SK-N-SH (cell line): Measurements from ENCODE around the gene TAS1R1. TPM values are rescaled to one million over a fixed set of nuclear protein-coding genes. Genes with fewer than 3 reads are reported as not detected.

Experiments
- CTCF ChIA-PET: fragments of 300-600, 350-600 bp; formaldehyde crosslinking; extraction: SDS; loops from one replicate; lab custom pipeline; 2021; lab: Yijun Ruan, JAX
- POLR2A ChIA-PET: fragments of 350-600 bp; sonication (Branson Sonifier 250); formaldehyde crosslinking; extraction: SDS; loops from one replicate; lab custom pipeline; 2020; ENCODE audit warnings: antibody characterized with exemption, inconsistent platforms; lab: Yijun Ruan, JAX
- DNase-seq: peaks from one replicate; pipeline ENCODE4 v3.0.0; 2012
- H2AFZ ChIP-seq: fragments of 200-600 bp; sonication (generic); 2 replicates; pipeline ENCODE4 v1.8.1; 2016; ENCODE audit warnings: antibody characterized with exemption, mild to moderate bottlenecking, low read depth
- H3F3A ChIP-seq: fragments of 200-600 bp; sonication (generic); replicated peaks from 2 replicates; pipeline ENCODE3; 2016; ENCODE audit warnings: antibody characterized with exemption, mild to moderate bottlenecking; ENCODE audit not compliant: insufficient read depth
- H3K27ac ChIP-seq, 2 experiments: fragments of 200-500 bp in 1 of 2; fragments of 200-600 bp in 1 of 2; sonication (Bioruptor generic) in 1 of 2; sonication (generic), shearing (Covaris generic) in 1 of 2; 2 replicates each; pipeline versions ENCODE4 v1.5.1 to v1.6.1; 2014 to 2016; ENCODE audit warnings: low read depth in 2 of 2, inconsistent platforms in 1 of 2, low read length in 1 of 2, mild to moderate bottlenecking in 1 of 2, mixed read lengths in 1 of 2
- H3K27me3 ChIP-seq: fragments of 200-600 bp; sonication (generic), shearing (Covaris generic); 2 replicates; pipeline ENCODE4 v1.6.1; 2016; ENCODE audit warnings: mixed run types; ENCODE audit not compliant: insufficient read depth
- H3K36me3 ChIP-seq, 2 experiments: fragments of 200-500 bp in 1 of 2; fragments of 200-600 bp in 1 of 2; sonication (Bioruptor generic) in 1 of 2; sonication (generic) in 1 of 2; replicated peaks in 1 of 2; 2 replicates each; pipeline versions ENCODE3 to v1.5.1; 2014 to 2016; ENCODE audit warnings: low read length in 1 of 2, mild to moderate bottlenecking in 1 of 2; ENCODE audit not compliant: insufficient read depth in 2 of 2, control insufficient read depth in 1 of 2
- H3K4me1 ChIP-seq, 2 experiments: fragments of 200-500 bp in 1 of 2; fragments of 200-600 bp in 1 of 2; sonication (Bioruptor generic) in 1 of 2; sonication (generic), shearing (Covaris generic) in 1 of 2; 2 replicates each; pipeline versions ENCODE4 v1.5.1 to v1.6.1; 2014 to 2016; ENCODE audit warnings: low read depth in 1 of 2, low read length in 1 of 2, mixed run types in 1 of 2; ENCODE audit not compliant: insufficient read depth in 2 of 2, control insufficient read depth in 1 of 2
- H3K4me2 ChIP-seq: fragments of 200-600 bp; sonication (generic), shearing (Covaris generic); 2 replicates; pipeline ENCODE4 v1.6.1; 2017; ENCODE audit warnings: mixed run types
- H3K4me3 ChIP-seq, 2 experiments: fragments of 200-500 bp in 1 of 2; fragments of 200-600 bp in 1 of 2; sonication (Bioruptor generic) in 1 of 2; sonication (generic), shearing (Covaris generic) in 1 of 2; 2 replicates each; pipeline versions ENCODE4 v1.5.1 to v1.8.1; 2014 to 2016; ENCODE audit warnings: low read depth in 2 of 2, inconsistent platforms in 1 of 2, low read length in 1 of 2, mild to moderate bottlenecking in 1 of 2, mixed read lengths in 1 of 2, moderate library complexity in 1 of 2
- H3K79me2 ChIP-seq: fragments of 200-600 bp; sonication (generic); 2 replicates; pipeline ENCODE4 v1.8.1; 2017; ENCODE audit warnings: mild to moderate bottlenecking; ENCODE audit not compliant: insufficient read depth
- H3K9ac ChIP-seq: fragments of 200-600 bp; sonication (generic); 2 replicates; pipeline ENCODE4 v1.6.1; 2017; ENCODE audit warnings: mixed run types
- H3K9me2 ChIP-seq: fragments of 200-600 bp; sonication (generic); 2 replicates; pipeline ENCODE4 v1.6.1; 2017; ENCODE audit warnings: mixed run types
- H3K9me3 ChIP-seq: fragments of 200-600 bp; sonication (generic); 2 replicates; pipeline ENCODE4 v1.6.1; 2017; ENCODE audit warnings: mixed run types, mild to moderate bottlenecking, moderate library complexity
- H4K20me1 ChIP-seq: fragments of 200-600 bp; sonication (generic); 2 replicates; pipeline ENCODE4 v1.6.1; 2017; ENCODE audit warnings: mild to moderate bottlenecking, mixed run types; ENCODE audit not compliant: insufficient read depth
- CHD2 ChIP-seq: fragments of 150-350 bp; IDR thresholded peaks from 2 replicates; pipeline ENCODE4 v1.6.1; 2018; ENCODE audit warnings: low read length; ENCODE audit not compliant: partially characterized antibody
- ELF1 ChIP-seq: IDR thresholded peaks from 2 replicates; pipeline ENCODE4 v1.4.0; 2012
- FOSL2 ChIP-seq: IDR thresholded peaks from 2 replicates; pipeline ENCODE4 v1.4.0; 2012; ENCODE audit warnings: low read depth, mild to moderate bottlenecking, moderate library complexity, borderline replicate concordance
- FOXJ3 ChIP-seq: sonication (generic); formaldehyde crosslinking; IDR thresholded peaks from 2 replicates; pipeline ENCODE4 v1.5.1; 2020; ENCODE audit warnings: mild to moderate bottlenecking, missing genetic modification reagents
- GABPA ChIP-seq: IDR thresholded peaks from 2 replicates; pipeline ENCODE4 v1.4.0; 2012; ENCODE audit warnings: low read depth, mild to moderate bottlenecking
- JUND ChIP-seq: IDR thresholded peaks from 2 replicates; pipeline ENCODE4 v1.4.0; 2012
- MEF2A ChIP-seq: IDR thresholded peaks from 2 replicates; pipeline ENCODE4 v1.4.0; 2012; ENCODE audit warnings: low read depth, borderline replicate concordance
- MXI1 ChIP-seq: IDR thresholded peaks from 2 replicates; pipeline ENCODE4 v1.6.1; 2012; ENCODE audit warnings: mild to moderate bottlenecking, low read depth, low read length, improper control_type of control experiment
- NRF1 ChIP-seq: IDR thresholded peaks from 2 replicates; pipeline ENCODE4 v1.6.1; 2012; ENCODE audit warnings: low read depth, mild to moderate bottlenecking, low read length
- RAD21 ChIP-seq: IDR thresholded peaks from 2 replicates; pipeline ENCODE4 v1.6.1; 2012; ENCODE audit warnings: mild to moderate bottlenecking, low read length
- RCOR1 ChIP-seq: fragments of 150-350 bp; IDR thresholded peaks from 2 replicates; pipeline ENCODE4 v1.6.1; 2017; ENCODE audit warnings: antibody characterized with exemption, low read length
- SIN3A ChIP-seq: IDR thresholded peaks from 2 replicates; pipeline ENCODE4 v1.6.1; 2012; ENCODE audit warnings: low read depth, mild to moderate bottlenecking, low read length, moderate library complexity, borderline replicate concordance
- SMC3 ChIP-seq: IDR thresholded peaks from 2 replicates; pipeline ENCODE4 v1.6.1; 2012; ENCODE audit warnings: low read depth, low read length, improper control_type of control experiment
- TAF1 ChIP-seq: IDR thresholded peaks from 2 replicates; pipeline ENCODE4 v1.6.1; 2012; ENCODE audit warnings: low read depth, mild to moderate bottlenecking, low read length, moderate library complexity, borderline replicate concordance
- TEAD4 ChIP-seq: IDR thresholded peaks from 2 replicates; pipeline ENCODE4 v1.4.0; 2012; ENCODE audit warnings: mild to moderate bottlenecking, borderline replicate concordance; ENCODE audit not compliant: insufficient read depth
- whole genome bisulfite sequencing: methylation state at CpG from one replicate; pipeline ENCODE4 v1.1.6; 2017; ENCODE audit warnings: low lambda C conversion rate; 5-methylcytosine and 5-hydroxymethylcytosine counted together
- polyA plus RNA-seq, 3 experiments: library from polyadenylated mRNA; depleted of rRNA; stranded (reverse); fragments of >200 nt; gene quantifications; 2 replicates each; pipeline ENCODE4 v1.2.3, GENCODE V29; 2012
- TF ChIP-seq, protein P1 (sequence below): IDR thresholded peaks from 2 replicates; pipeline ENCODE4; 2012
- TF ChIP-seq, protein P2 (sequence below): IDR thresholded peaks from 2 replicates; pipeline ENCODE4 v1.4.0; 2012; ENCODE audit warnings: low read depth
- TF ChIP-seq, protein P3 (sequence below): fragments of 150-350 bp; IDR thresholded peaks from 2 replicates; pipeline ENCODE4 v1.6.1; 2016; ENCODE audit warnings: mild to moderate bottlenecking, low read depth, low read length
- TF ChIP-seq, protein P4 (sequence below): IDR thresholded peaks from 2 replicates; pipeline ENCODE4 v1.4.0; 2012; ENCODE audit warnings: low read depth, borderline replicate concordance

Gene TAS1R1
- polyA plus RNA-seq, 1 of the 3 experiments (the other 2 are of a cell fraction) = not detected

DNA sequence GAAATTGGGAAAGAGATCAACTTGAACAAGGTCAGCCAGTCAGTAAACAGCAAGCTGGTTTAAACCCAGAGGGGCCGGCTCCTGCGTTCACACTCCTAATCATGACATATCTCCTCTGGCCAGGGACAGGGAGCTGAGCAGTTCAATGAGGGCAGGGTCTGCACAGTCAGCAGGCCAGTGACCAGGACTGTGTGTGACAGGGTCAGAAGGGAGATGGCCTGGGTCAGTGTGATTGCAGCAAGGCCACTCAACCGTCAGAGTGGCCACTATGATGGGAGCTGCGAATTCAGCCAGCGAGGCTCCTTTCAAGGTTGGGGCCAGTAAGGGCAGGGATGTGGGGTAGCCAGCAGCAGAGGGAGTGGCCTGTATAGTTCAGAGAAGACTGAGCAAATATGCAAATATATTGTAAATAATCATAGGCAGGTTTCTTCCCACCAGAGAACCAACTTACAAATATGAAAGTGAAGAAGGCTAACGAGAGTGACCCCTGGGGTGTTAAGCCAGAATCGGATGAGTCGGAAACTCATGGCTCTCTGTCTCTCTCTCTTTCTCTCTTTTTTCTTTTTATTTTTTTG lies 20.8 kb upstream of the TAS1R1 start:
- 96% methylated on average over 8 of the region's 8 CpGs for WGBS
- TF ChIP-seq RCOR1 (no peak), SMC3 (no peak), TEAD4 (no peak), GABPA (no peak), JUND (no peak), NRF1 (no peak), MEF2A (no peak), SIN3A (no peak), TAF1 (no peak), MXI1 (no peak), CHD2 (no peak), RAD21 (no peak), FOXJ3 (CRISPR knock-in tag) (no peak), ELF1 (no peak), FOSL2 (no peak)
- TF ChIP-seq, protein P1, sequence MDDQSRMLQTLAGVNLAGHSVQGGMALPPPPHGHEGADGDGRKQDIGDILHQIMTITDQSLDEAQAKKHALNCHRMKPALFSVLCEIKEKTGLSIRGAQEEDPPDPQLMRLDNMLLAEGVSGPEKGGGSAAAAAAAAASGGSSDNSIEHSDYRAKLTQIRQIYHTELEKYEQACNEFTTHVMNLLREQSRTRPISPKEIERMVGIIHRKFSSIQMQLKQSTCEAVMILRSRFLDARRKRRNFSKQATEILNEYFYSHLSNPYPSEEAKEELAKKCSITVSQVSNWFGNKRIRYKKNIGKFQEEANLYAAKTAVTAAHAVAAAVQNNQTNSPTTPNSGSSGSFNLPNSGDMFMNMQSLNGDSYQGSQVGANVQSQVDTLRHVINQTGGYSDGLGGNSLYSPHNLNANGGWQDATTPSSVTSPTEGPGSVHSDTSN = no peak
- TF ChIP-seq, protein P2, sequence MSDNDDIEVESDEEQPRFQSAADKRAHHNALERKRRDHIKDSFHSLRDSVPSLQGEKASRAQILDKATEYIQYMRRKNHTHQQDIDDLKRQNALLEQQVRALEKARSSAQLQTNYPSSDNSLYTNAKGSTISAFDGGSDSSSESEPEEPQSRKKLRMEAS = no peak
- TF ChIP-seq, protein P3, sequence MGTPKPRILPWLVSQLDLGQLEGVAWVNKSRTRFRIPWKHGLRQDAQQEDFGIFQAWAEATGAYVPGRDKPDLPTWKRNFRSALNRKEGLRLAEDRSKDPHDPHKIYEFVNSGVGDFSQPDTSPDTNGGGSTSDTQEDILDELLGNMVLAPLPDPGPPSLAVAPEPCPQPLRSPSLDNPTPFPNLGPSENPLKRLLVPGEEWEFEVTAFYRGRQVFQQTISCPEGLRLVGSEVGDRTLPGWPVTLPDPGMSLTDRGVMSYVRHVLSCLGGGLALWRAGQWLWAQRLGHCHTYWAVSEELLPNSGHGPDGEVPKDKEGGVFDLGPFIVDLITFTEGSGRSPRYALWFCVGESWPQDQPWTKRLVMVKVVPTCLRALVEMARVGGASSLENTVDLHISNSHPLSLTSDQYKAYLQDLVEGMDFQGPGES = no peak
- TF ChIP-seq, protein P4, sequence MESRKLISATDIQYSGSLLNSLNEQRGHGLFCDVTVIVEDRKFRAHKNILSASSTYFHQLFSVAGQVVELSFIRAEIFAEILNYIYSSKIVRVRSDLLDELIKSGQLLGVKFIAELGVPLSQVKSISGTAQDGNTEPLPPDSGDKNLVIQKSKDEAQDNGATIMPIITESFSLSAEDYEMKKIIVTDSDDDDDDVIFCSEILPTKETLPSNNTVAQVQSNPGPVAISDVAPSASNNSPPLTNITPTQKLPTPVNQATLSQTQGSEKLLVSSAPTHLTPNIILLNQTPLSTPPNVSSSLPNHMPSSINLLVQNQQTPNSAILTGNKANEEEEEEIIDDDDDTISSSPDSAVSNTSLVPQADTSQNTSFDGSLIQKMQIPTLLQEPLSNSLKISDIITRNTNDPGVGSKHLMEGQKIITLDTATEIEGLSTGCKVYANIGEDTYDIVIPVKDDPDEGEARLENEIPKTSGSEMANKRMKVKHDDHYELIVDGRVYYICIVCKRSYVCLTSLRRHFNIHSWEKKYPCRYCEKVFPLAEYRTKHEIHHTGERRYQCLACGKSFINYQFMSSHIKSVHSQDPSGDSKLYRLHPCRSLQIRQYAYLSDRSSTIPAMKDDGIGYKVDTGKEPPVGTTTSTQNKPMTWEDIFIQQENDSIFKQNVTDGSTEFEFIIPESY = no peak
- no peak overlapping the region for H3K4me3 ChIP-seq
- no peak overlapping the region for H3K9ac ChIP-seq
- DNase-seq = no peak
- no peaks in the 10 kb centered on the region for H3K27me3 ChIP-seq
- no peak overlapping the region for H2AFZ ChIP-seq
- no peaks in the 10 kb centered on the region for H3K4me1 ChIP-seq
- H3K9me3 ChIP-seq = no peaks in the 10 kb centered on the region
- no peaks in the 10 kb centered on the region for H3F3A ChIP-seq
- H3K9me2 ChIP-seq = no peaks in the 10 kb centered on the region
- POLR2A ChIA-PET = no interaction called here
- H3K27ac ChIP-seq = no peak overlapping the region
- CTCF ChIA-PET = interaction anchor here (1.7 to 23.4 kb wide), 4 partner anchors 11 to 58 kb away, joined by 4 to 439 read pairs (median 20); partner anchors contain the start of genes NOL9, PLEKHG5 and TAS1R1
- H3K4me2 ChIP-seq = no peak overlapping the region
- peaks cover 36 to 42% of the 10 kb centered on the region in 2 experiments for H3K36me3 ChIP-seq
- no peaks in the 10 kb centered on the region for H4K20me1 ChIP-seq
- peaks cover 23% of the 10 kb centered on the region for H3K79me2 ChIP-seq
